Stimulated activated CD8-positive, alpha-beta memory T cell treated with anti-CD3 and anti-CD28 coated beads, Interleukin-2, amount 100 ng/mL, for 48 hours (primary cell): ENCODE data around the gene PSMB2.
"Not testable (repeated sequence)": the region's sequence is repeated elsewhere in the genome, so short reads cannot be mapped to it uniquely, and the experiment has no call there.

Experiments used
- DNase-seq, 2 donors: peaks; one replicate each; pipeline ENCODE4 v3.0.0-alpha.2; 2020; ENCODE audit warnings: low read depth in 2 of 2

PSMB2 gene

DNA sequence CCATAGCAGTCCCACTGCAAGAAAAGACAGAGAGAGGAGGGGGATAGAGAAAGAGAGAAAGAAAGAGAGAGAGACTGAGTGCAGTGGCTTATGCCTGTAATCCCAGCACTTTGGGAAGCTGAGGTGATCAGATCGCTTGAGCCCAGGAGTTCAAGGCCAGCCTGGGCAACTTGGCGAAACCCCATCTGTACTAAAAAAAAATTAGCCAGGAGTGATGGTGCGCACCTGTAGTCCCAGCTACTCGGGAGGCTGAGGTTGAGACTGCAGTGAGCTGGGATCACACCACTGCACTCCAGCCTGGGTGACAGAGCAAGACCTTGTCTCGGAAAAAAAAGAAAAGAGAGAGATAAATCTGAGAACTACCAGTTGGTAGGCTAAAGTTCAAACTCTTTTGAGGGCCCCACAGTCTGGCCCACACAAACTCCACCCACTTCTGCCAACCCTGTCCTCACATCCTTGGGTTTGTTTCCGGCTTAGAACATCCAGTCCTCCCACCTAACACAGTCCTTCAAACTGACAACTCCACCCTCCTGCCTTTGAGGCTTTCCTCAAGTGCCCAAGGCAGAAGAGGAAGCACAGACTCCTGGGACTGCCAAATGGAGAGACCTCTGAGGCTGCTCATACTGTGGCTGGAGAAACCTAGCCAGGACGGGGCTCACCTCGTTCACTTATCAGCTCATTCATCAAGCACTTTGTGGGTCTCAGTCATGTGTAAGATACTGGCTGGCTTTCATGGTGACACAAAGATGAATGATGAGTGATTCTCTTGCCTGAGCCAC is 48.1 kb downstream of the PSMB2 start:
- DNase-seq, result no peak

- no peak for DNase-seq
Measured at GRCh38 chr1:35591211-35591610, 50.1 kb downstream of the PSMB2 start.

DNA sequence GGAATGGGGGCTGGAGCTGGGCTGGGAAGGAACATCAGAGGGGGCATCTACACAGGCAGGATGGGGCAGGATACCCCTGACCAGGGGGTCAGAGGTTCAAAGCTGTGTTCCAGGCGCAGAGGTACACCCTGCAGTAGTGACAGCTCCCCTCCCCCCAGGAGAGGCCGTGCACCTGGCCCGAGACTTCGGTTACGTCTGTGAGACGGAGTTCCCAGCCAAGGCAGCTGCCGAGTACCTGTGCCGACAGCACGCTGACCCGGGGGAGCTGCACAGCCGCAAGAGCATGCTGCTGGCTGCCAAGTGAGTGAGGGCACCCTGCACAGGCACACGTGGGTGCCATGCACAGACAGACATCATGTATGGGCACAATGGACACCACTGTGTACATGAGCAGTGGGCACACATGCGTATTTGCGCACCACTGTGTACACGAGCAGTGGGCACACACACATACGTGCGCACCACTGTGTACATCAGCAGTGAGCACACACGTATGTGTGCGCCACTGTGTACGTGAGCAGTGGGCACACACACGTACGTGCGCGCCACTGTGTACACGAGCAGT is 50.8 kb downstream of the PSMB2 start:
- no peak for DNase-seq

DNA sequence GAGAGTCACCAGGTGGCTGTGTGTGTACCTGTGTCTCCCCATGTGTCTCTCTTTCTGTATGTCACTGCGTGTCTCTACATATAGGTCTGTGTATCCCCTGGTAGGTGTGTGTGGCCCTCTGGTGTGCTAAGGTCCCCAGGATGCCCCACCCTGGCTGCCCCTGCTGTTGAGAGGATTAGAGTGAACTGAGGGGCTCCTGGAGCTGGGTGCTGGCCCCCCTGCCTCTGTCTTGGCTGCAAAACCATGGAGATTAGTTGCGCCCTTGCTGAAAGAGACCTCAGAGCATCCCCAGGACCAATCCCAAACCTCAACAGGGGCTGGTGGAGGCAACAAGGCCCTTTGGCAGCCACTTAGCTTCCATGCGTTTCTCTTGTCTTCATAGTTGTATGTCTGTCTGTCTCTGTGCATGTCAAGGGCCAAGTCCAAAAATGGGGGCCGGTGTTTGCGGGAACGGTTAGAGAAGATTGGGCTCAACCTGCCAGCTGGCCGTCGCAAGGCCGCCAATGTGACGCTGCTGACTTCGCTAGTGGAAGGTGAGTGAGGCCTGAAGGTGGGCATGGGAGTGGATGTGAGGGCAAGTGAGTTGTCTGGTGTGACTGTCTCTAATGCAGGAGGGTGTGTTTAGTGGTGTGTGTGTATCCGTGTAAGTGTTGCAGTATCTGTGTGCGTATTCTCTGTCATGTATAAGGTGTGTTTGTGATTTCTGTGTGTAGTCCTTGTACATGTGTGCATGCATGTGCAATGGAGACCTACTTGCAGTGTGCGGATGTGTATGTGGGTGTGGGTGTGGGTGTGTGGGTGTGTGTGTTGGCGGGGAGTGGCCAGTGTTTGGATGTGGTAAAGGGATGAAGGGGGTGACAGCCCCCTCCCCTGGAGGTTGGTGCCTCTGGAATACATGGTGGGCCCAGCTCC is 51.6 kb downstream of the PSMB2 start:
- DNase-seq, result no peak

DNA sequence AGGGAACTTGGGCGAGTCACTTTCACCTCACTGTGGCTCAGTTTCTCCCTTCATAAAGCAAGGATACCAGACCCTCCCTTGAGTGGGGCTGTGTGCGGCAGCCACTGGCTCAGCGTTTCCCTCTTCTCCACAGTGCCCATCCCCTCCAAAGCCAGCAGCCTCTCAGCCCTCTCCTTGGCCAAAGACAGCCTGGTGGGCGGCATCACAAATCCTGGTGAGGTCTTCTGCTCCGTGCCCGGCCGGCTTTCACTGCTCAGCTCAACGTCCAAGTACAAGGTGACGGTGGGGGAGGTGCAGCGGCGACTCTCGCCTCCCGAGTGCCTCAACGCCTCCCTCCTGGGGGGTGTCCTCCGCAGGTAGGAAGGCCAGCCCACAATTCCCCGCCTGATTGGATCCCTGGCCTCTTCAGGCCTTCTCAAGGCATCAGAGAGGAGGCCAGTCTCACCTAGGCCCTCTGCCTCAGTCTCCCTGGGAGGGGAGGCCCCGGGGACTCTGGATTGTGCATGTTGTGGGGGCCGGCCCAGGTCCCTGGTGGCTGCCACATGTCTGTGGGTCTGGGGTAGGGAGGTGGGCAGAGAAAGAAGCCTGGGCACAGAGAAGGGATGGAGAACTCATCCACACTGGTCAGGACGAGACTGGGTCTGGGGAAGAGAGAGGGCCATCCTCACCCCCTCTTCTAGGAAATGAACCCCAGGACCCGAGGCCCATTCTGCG is 53.0 kb downstream of the PSMB2 start:
- DNase-seq, result no peak

GRCh38 chr1:35587736-35588135 is 53.6 kb downstream of the PSMB2 start:
- no peak for DNase-seq

- DNase-seq, result no peak
Measured at GRCh38 chr1:35586808-35587207, 54.5 kb downstream of the PSMB2 start.

- DNase-seq, result not testable (repeated sequence)
Measured at GRCh38 chr1:35585805-35586204, 55.5 kb downstream of the PSMB2 start.

DNA sequence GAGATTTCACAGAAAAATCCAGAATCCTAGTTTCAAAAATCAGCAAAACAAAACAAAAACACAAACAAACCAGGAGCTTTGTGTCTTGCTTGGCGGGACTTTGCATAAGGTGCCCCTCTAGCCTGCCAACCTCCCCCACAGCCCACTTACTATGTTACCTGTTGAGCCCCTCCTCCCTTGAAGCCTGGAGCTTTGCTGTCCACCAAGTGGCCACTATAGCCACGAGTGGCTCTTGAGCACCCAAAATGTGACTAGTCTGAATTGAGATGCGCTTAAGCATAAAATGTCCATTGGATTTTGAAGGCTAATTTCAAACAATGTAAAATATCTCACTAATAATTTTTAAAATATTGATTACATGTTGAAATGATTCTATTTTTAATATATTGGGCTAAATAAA is 56.0 kb downstream of the PSMB2 start:
- DNase-seq, result no peak

DNA sequence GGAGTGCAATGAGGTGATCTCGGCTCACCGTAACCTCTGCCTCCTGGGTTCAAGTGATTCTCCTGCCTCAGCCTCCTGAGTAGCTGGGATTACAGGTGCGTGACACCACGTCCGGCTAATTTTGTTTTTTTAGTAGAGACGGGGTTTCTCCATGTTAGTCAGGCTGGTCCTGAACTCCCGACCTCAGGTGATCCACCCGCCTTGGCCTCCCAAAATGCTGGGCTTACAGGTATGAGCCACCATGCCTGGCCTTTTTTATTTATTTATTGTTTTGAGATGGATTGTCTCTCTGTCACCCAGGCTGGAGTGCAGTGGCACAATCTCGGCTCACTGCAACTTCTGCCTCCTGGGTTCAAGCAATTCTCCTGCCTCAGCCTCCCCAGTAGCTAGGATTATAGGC is 59.7 kb downstream of the PSMB2 start:
- not testable (repeated sequence) for DNase-seq

- DNase-seq, result no peak
Measured at GRCh38 chr1:35580949-35581388, 60.4 kb downstream of the PSMB2 start.

- DNase-seq, result peak; percentile 45 to 49
Measured at GRCh38 chr1:35577071-35577998, 64.0 kb downstream of the PSMB2 start.

- DNase-seq, result not testable (repeated sequence)
Measured at GRCh38 chr1:35576766-35577070, 64.6 kb downstream of the PSMB2 start.

GRCh38 chr1:35576061-35576765 is 65.1 kb downstream of the PSMB2 start:
- DNase-seq, result no peak

DNA sequence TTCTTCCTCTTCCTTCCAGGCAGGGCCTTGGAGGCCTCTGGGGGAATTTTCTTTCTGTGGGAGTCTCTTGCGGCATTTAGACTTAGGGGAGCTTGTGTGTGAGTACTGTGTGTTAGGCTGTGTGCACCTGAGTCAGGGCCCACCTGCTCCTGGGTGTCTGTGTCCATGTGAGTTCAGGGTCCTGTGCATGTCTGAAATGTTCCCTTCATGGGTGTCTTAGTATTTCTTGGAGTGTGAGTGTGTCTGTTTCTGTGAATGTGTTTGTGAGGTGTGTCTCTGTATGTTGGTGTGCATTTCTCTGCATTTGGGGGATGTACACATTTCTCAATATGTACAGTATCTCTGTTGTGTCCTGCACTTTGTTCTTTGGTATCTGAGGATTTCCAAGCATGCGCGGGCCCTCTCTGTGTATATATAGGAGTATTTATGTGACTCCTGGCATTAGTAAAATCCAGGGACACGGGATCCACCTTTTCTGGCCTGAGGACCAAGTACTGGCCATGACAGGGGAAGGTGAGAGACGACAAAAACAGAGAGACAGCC is 65.8 kb downstream of the PSMB2 start:
- DNase-seq, result no peak

DNA sequence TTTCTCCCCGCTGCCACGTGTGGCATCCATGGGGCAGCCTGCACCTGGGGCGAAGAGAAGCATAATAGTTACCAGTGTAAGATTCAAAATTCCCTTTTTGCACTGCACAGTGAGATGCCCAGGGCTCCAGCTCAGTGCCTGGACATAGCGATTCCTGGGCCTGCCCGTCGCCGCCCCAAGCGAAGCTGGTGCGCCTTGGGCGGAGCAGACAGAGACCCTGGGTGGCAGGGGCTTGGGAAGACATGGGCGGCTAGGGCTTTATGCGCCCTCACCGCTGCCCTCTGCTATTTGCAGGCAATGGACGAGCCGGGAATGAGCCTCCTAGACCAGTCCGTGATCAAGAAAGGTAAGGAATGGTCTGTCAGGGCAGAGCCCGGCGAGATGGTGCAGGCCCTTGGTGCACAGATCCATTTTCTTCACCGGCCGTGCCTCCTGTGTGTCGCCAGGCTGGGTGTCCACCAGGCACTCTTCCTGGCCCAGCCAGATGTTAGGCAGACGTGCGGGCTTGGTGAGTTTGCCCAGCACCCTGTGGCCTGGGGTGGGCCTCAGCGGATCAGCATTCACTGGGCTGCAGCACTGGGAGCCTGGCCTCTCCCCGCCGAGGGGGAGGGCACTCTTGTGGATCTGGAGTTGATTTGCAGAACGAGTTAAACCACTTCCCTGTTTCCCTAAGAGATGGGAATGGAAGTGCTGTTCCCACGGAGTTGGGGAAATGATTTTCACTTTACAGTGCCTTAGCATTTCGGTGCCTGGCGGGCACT is 66.5 kb downstream of the PSMB2 start:
- DNase-seq, result no peak

- no peak for DNase-seq
Measured at GRCh38 chr1:35574125-35574654, 67.1 kb downstream of the PSMB2 start.

DNA sequence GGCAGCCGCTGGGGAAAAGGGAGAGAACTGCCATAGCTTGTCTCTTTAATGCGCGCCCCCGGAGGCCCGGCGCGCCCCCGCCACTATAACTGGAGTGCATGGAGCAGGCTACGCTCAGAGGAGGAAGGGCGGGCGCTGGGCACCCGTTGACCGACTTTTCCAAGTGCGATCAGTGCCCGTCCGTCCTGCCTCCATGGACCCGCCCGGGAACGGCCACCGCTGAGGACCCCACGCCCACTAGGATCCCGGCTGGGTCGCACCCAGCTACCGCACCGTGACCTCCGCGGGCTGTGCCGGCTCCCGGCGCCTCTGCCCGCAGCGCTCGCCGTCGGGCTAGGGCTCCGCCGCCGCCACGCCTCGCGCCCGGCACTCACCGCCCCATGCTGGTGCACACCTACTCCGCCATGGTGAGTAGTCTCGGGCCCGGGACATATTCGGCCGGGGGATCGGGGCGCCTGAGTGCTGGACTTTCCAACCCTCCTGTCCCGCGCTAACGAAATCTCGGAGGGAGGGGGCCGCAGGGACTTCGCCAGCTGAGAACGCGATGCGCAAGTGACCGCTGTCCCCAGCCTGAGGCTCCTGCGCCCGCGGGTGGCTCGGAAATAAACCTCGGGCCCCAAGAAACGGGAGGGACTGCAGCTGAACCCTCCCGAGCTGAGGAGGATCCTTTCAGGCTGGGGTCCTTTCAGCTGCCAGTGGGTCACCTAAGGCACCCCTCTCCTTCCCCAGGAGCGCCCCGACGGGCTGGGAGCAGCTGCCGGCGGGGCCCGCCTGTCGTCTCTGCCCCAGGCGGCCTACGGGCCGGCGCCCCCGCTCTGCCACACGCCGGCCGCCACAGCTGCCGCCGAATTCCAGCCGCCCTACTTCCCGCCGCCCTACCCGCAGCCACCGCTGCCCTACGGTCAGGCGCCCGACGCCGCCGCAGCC is 67.9 kb downstream of the PSMB2 start, which contains the start of gene TFAP2E:
TSS of gene TFAP2E (plus strand) at position 117 of the 927 bp plus-strand sequence. CDS start at position 381, 264 bp downstream.
- no peak for DNase-seq
